GM20000 (cell line): ENCODE results near the gene RORC.

Experiments
- DNase-seq: peaks from one replicate; pipeline ENCODE4 v3.0.0; 2012; ENCODE audit warnings: low spot score
- CTCF ChIP-seq: IDR thresholded peaks from 2 replicates; pipeline ENCODE4 v1.5.1; 2012; ENCODE audit warnings: mild to moderate bottlenecking, control low read depth; ENCODE audit errors: extremely low read depth, missing control alignments

Gene RORC

GRCh38 chr1:151823175-151823574, 8.4 kb downstream of the RORC start:
- no peak for DNase-seq

GRCh38 chr1:151822404-151822803, 9.2 kb downstream of the RORC start:
- DNase-seq, result no peak

More at GRCh38 chr1:151823175-151823574, 8.4 kb downstream of the RORC start:
- TF ChIP-seq CTCF, result no peak

GRCh38 chr1:151820940-151821339, 10.7 kb downstream of the RORC start:
- TF ChIP-seq CTCF, result no peak
- no peak for DNase-seq

More at GRCh38 chr1:151822404-151822803, 9.2 kb downstream of the RORC start:
- TF ChIP-seq CTCF, result no peak

- DNase-seq, result no peak
- no peak for TF ChIP-seq CTCF
These were observed 11.5 kb downstream of the RORC start for GRCh38 chr1:151819976-151820623.

GRCh38 chr1:151819227-151819835, 12.3 kb downstream of the RORC start:
- DNase-seq, result no peak
- no peak for TF ChIP-seq CTCF

GRCh38 chr1:151817353-151817730, 14.3 kb downstream of the RORC start:
- DNase-seq, result no peak
- no peak for TF ChIP-seq CTCF

GRCh38 chr1:151816548-151817352, 14.9 kb downstream of the RORC start:
- TF ChIP-seq CTCF, result no peak
- DNase-seq, result no peak
